ENCODE measurements around the gene BPIFB3. TPM values are rescaled to one million over a fixed set of nuclear protein-coding genes. Genes with fewer than 3 reads are reported as not detected.

BPIFB3 gene
- total and polyA plus RNA-seq, 2 of the 4 experiments (the other 2 are of a cell fraction), result not detected

GRCh38 chr20:33042430-33042829 lies 11.3 kb upstream of the BPIFB3 start:
- no peak overlapping the region for H3K9ac ChIP-seq (ENCODE audit: low read depth, low read length)
- intact Hi-C loops (cut with micrococcal nuclease), result no loop called here
- no TSS peak for BruUV-seq (replicated peaks)

More at GRCh38 chr20:33042430-33042829, 11.3 kb upstream of the BPIFB3 start:
- H3K79me1 ChIP-seq (ENCODE audit: low read depth in 1 of 2, low read length in 2 of 2), result no peaks in the 10 kb centered on the region
- DNase-seq, result no peak
- no peak overlapping the region for H3K18ac ChIP-seq (ENCODE audit: low read depth, low read length)
- no peak overlapping the region for H3K23ac ChIP-seq (ENCODE audit: low read depth, low read length)
- in situ Hi-C loops (cut with MboI; ENCODE audit: low sequenced_read_pairs), result no loop called here
- H3K4me3 ChIP-seq (ENCODE audit: insufficient read depth, low read depth, low read length), result no peak overlapping the region
- no peak overlapping the region for H2AK5ac ChIP-seq (ENCODE audit: low read depth, low read length)
- no peak overlapping the region for H4K5ac ChIP-seq (ENCODE audit: low read depth, low read length)
- dilution Hi-C loops (cut with HindIII; ENCODE audit: low sequenced_read_pairs, unreplicated experiment), result no loop called here
- H3K27me3 ChIP-seq (ENCODE audit: control insufficient read depth, insufficient read depth, low read length), result no peaks in the 10 kb centered on the region
- H3K4me2 ChIP-seq (ENCODE audit: low read depth, low read length), result no peak overlapping the region
- no peak overlapping the region for H2AK9ac ChIP-seq (replicated peaks; ENCODE audit: low read depth, low read length, poor library complexity)
- no peak overlapping the region for H3K14ac ChIP-seq (replicated peaks; ENCODE audit: low read depth, low read length)
- H2AFZ ChIP-seq (replicated peaks; ENCODE audit: low read length, poor library complexity), result no peak overlapping the region
- H4K91ac ChIP-seq (ENCODE audit: insufficient read depth, low read depth, low read length), result no peak overlapping the region
- 0 out of 2 replicates have a peak, but pooled peaks cover 2% of the 10 kb centered on the region for H3K9me3 ChIP-seq (ENCODE audit: control insufficient read depth, insufficient read depth, low read length)
- no peak overlapping the region for H3K27ac ChIP-seq (ENCODE audit: insufficient read depth, low read length)
- no peak overlapping the region for H2BK15ac ChIP-seq (ENCODE audit: low read depth, low read length)
- H4K20me1 ChIP-seq (ENCODE audit: insufficient read depth, low read length), result no peaks in the 10 kb centered on the region
- no peak overlapping the region for H2BK20ac ChIP-seq (ENCODE audit: low read depth, low read length)
- no peaks in the 10 kb centered on the region for H3K36me3 ChIP-seq (ENCODE audit: control insufficient read depth, insufficient read depth, low read length)
- no peak overlapping the region for H3K4ac ChIP-seq (ENCODE audit: low read depth, low read length)
- no peak overlapping the region for H2BK120ac ChIP-seq (ENCODE audit: low read depth, low read length)
- no peak overlapping the region for H2BK5ac ChIP-seq (ENCODE audit: low read depth, low read length, poor library complexity, severe bottlenecking)
- TF ChIP-seq RFX5 (IDR thresholded peaks at IDR 0.05; ENCODE audit: low read depth, low read length), result no peak
- no peak for TF ChIP-seq SMC3 (IDR thresholded peaks at IDR 0.05; ENCODE audit: low read depth, low read length)
- no peak for TF ChIP-seq RCOR1 (IDR thresholded peaks at IDR 0.05; ENCODE audit: insufficient replicate concordance, low read length)
- no peak for TF ChIP-seq FOS (IDR thresholded peaks at IDR 0.05; ENCODE audit: low read depth, low read length)
- no peak for TF ChIP-seq RAD21 (IDR thresholded peaks at IDR 0.05; ENCODE audit: low read length)
- TF ChIP-seq POLR2A (IDR thresholded peaks at IDR 0.05; ENCODE audit: low read depth, low read length), result no peak
- TF ChIP-seq BHLHE40 (IDR thresholded peaks at IDR 0.05; ENCODE audit: low read depth, low read length), result no peak
- no peak for TF ChIP-seq CEBPB (IDR thresholded peaks at IDR 0.05; ENCODE audit: low read depth, low read length)
- no peak for TF ChIP-seq CHD1 (IDR thresholded peaks at IDR 0.05; ENCODE audit: low read depth, low read length)
- no peak for TF ChIP-seq USF2 (IDR thresholded peaks at IDR 0.05; ENCODE audit: low read depth, low read length)
- TF ChIP-seq MAFK (IDR thresholded peaks at IDR 0.05; ENCODE audit: low read depth, low read length), result no peak
- ChIA-PET CTCF (no interaction called here), POLR2A (ENCODE audit: unreplicated experiment) (no interaction called here)
- no peak overlapping the region for H3K56ac ChIP-seq (ENCODE audit: extremely low read depth, insufficient read depth, low read length)
- ATAC-seq (ENCODE audit: low read depth), result no peak
- no peaks in the 10 kb centered on the region for H3K9me1 ChIP-seq (ENCODE audit: insufficient read depth, low read length)
- 40% methylated on average over 1 of the region's 3 CpGs; no CpG with 5 or more reads in 1 of the 2 experiments for WGBS, 2 experiments (ENCODE audit: extremely low coverage in 2 of 2, insufficient read length in 1 of 2)
- no peak overlapping the region for H4K8ac ChIP-seq (ENCODE audit: low read depth in 2 of 2, low read length in 2 of 2)
- no peaks in the 10 kb centered on the region for H3K4me1 ChIP-seq (ENCODE audit: control insufficient read depth, insufficient read depth, low read length)

Measured in IMR-90 (cell line).